GM19468 (cell line): ENCODE data around the gene OGT.
A peak's percentile ranks its signal among the peaks of the same experiment; 100 is the strongest.
"Not testable (repeated sequence)": the region's sequence is repeated elsewhere in the genome, so short reads cannot be mapped to it uniquely, and the experiment has no call there.

Experiments used
- ATAC-seq: cut with Tn5 transposase; IDR thresholded peaks from one replicate; pipeline ENCODE4 v1.9.1; 2021; ENCODE audit warnings: mild to moderate bottlenecking, moderate library complexity, moderate number of reproducible peaks; ENCODE audit not compliant: unreplicated experiment; ENCODE audit errors: extremely low read depth

Gene OGT

GRCh38 chrX:71579136-71579989 lies 46.5 kb downstream of the OGT start:
- no peak for ATAC-seq

GRCh38 chrX:71579990-71580380 lies 47.1 kb downstream of the OGT start:
- ATAC-seq = no peak

- ATAC-seq = no peak
Observed at GRCh38 chrX:71581210-71581609, 48.3 kb downstream of the OGT start.

GRCh38 chrX:71586929-71587328 lies 54.0 kb downstream of the OGT start:
- ATAC-seq = no peak

GRCh38 chrX:71593210-71593609 lies 60.3 kb downstream of the OGT start:
- not testable (repeated sequence) for ATAC-seq

GRCh38 chrX:71599965-71600364 lies 67.1 kb downstream of the OGT start:
- no peak for ATAC-seq

- no peak for ATAC-seq
Observed at GRCh38 chrX:71603618-71604017, 70.7 kb downstream of the OGT start.

GRCh38 chrX:71604141-71604540 lies 71.2 kb downstream of the OGT start:
- no peak for ATAC-seq

- ATAC-seq = no peak
Observed at GRCh38 chrX:71604796-71605568, 72.1 kb downstream of the OGT start.

GRCh38 chrX:71606536-71607216 lies 73.8 kb downstream of the OGT start:
- ATAC-seq = no peak

- no peak for ATAC-seq
Observed at GRCh38 chrX:71607488-71607887, 74.6 kb downstream of the OGT start.

- ATAC-seq = no peak
Observed at GRCh38 chrX:71609095-71609750, 76.3 kb downstream of the OGT start.

- ATAC-seq = not testable (repeated sequence)
Observed at GRCh38 chrX:71611736-71612135, 78.8 kb downstream of the OGT start.

- no peak for ATAC-seq
Observed at GRCh38 chrX:71612256-71612655, 79.4 kb downstream of the OGT start.

GRCh38 chrX:71615056-71615455 lies 82.2 kb downstream of the OGT start:
- no peak for ATAC-seq

GRCh38 chrX:71615954-71616353 lies 83.0 kb downstream of the OGT start:
- no peak for ATAC-seq

GRCh38 chrX:71616672-71617529 lies 84.0 kb downstream of the OGT start:
- ATAC-seq = no peak

- no peak for ATAC-seq
Observed at GRCh38 chrX:71617742-71618141, 84.8 kb downstream of the OGT start.

GRCh38 chrX:71618303-71618721 lies 85.4 kb downstream of the OGT start, which contains the start of gene CXCR3:
TSS of gene CXCR3 (minus strand) at chrX:71618511. CDS start at chrX:71618449, 62 bp downstream.
- ATAC-seq = peak; percentile 51
